Prostate gland (tissue), 2 donors: ENCODE data around the gene PCSK6.

ENCODE experiments used
- POLR2AphosphoS5 ChIP-seq: sonication (generic); formaldehyde crosslinking; IDR thresholded peaks from one replicate; pipeline ENCODE4 v1.6.1; 2017; ENCODE audit warnings: antibody characterized with exemption
- TF ChIP-seq, protein P1 (sequence below), 4 experiments: fragments of 200-600 bp in 2 of 4; fragments of 450-650 bp in 2 of 4; sonication (generic) in 2 of 4; IDR thresholded peaks; 1 replicate in 3 of 4; 2 replicates in 1 of 4; pipeline ENCODE4 v1.5.1; 2016 to 2019; ENCODE audit warnings: antibody characterized with exemption in 4 of 4, mild to moderate bottlenecking in 2 of 4, moderate library complexity in 2 of 4

DNA sequence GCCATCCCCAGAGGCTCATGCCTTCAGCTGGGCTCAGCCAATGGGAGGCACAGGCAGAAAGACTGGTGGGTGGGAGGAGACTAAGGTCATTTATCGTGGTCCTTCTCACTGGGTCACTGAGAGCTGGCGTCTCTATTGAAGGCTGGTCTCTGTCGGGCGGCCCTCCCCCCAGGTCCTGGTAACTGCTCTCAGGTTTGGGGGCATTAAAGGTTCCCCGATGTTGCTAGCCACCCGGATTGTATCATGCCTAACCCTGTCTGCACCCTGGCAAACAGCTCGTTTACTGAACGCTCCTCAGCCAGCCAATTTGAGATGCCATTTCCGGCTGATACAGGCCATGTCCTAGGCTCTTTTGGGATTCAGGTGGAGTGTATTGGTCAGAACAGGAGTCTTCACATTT lies 222.7 kb downstream of the PCSK6 start:
- TF ChIP-seq, protein P1, sequence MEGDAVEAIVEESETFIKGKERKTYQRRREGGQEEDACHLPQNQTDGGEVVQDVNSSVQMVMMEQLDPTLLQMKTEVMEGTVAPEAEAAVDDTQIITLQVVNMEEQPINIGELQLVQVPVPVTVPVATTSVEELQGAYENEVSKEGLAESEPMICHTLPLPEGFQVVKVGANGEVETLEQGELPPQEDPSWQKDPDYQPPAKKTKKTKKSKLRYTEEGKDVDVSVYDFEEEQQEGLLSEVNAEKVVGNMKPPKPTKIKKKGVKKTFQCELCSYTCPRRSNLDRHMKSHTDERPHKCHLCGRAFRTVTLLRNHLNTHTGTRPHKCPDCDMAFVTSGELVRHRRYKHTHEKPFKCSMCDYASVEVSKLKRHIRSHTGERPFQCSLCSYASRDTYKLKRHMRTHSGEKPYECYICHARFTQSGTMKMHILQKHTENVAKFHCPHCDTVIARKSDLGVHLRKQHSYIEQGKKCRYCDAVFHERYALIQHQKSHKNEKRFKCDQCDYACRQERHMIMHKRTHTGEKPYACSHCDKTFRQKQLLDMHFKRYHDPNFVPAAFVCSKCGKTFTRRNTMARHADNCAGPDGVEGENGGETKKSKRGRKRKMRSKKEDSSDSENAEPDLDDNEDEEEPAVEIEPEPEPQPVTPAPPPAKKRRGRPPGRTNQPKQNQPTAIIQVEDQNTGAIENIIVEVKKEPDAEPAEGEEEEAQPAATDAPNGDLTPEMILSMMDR (IDR thresholded peaks at IDR 0.05), result no peak
- TF ChIP-seq POLR2AphosphoS5, result no peak
